KG1 (cell line): ENCODE data around the gene ZDHHC13.
"Not testable (repeated sequence)": the region's sequence is repeated elsewhere in the genome, so short reads cannot be mapped to it uniquely, and the experiment has no call there.

Experiments
- DNase-seq: peaks from one replicate; lab custom pipeline; 2025; lab: John Stamatoyannopoulos, UW

The ZDHHC13 gene

GRCh38 chr11:19099093-19099492, 17.9 kb upstream of the ZDHHC13 start:
- DNase-seq = no peak

DNA sequence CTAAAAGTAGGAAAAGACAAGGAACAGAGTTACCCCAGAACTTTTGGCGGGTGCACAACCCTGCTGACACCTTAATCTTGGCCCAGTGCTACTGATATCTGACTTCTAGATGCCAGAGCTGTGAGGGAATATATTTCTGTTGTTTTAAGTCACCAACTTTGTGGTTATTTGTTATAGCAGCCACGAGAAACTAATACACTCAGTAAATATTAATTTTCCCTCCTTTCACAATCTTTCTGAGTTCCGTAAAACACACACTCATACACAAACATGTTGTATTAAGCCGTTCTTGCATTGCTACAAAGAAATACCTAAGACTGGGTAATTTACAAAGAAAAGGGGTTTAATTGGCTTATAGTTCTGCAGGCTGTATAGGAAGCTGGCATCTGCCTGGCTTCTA, 16.1 kb upstream of the ZDHHC13 start:
- DNase-seq = no peak

DNA sequence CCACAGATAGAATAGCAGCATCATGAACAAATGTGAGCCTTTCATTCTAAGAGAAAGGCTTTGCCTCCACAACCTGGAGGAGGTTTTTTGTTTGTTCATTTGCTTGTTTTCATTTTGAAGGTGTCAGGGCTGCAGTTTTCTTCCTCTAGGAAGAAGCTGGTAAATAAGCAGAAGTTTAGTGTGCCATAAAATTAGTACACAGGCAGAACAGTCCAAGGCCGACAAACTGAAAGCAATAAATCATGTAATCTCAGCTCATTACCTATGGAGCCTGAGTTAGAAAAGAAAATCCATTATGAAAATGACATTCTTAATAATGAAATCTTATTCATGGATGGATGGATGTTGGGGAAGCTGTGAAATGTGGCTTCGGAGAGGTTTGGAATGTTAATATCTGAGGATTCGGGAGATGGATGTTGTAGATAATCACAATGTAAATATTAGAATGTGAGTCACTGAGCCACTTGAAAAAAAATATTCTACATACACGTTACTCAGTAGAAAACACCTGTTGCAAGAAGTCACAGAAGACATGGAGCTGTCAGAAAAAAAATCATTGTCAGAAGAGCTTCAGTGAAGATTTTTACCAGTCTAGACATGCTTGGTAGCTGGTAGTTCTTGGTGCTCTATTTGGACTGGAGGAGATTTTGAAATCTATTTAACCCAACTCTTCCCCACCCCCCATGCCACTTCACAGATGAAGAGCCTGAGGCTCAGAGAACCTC, 15.0 kb upstream of the ZDHHC13 start:
- no peak for DNase-seq

GRCh38 chr11:19102521-19102900, 14.5 kb upstream of the ZDHHC13 start:
- no peak for DNase-seq

DNA sequence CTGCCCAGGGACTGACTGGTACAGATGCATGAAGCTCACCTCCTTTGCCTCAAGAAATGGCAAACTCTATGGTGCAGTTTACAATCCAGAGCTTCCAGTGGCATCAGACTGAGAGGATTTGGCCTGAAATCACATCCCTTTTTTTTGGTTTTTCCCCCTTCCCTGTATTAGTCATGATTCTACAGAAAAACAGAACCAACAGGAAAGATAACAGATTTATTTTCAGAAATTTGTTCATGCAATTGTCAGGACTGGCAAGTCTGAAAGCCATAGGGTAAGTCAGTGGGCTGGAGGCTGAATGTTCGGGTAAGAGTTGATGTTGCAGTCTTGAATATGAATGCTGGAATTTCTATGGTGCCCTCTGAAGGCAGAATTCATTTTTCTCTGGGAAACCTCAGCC, 12.0 kb upstream of the ZDHHC13 start:
- no peak for DNase-seq

DNA sequence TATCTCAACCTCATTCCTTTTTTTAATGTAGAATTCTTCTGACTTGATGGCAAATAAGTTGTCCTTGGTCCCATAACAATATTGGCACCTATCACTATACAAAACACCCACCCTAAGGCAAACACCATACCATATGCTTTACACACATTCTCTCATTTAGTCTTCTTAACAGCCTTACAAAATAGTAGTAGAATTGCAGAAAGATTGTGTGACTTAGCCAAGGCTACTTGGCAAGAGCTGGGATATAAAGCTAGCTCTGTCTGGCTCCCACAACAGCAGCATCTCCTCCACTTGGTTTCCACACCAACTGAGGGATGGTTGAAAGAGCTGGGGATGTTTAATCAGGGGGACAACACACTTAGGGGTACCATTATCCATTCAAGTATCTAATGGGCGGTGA, 9.8 kb upstream of the ZDHHC13 start:
- DNase-seq = no peak

- DNase-seq = no peak
Observed at GRCh38 chr11:19110295-19110694, 6.7 kb upstream of the ZDHHC13 start.

- no peak for DNase-seq
Observed at GRCh38 chr11:19111809-19112208, 5.2 kb upstream of the ZDHHC13 start.

GRCh38 chr11:19116276-19116970, 545 bp upstream of the ZDHHC13 start:
- DNase-seq = no peak

GRCh38 chr11:19117760-19118097, 761 bp downstream of the ZDHHC13 start:
- DNase-seq = no peak

DNA sequence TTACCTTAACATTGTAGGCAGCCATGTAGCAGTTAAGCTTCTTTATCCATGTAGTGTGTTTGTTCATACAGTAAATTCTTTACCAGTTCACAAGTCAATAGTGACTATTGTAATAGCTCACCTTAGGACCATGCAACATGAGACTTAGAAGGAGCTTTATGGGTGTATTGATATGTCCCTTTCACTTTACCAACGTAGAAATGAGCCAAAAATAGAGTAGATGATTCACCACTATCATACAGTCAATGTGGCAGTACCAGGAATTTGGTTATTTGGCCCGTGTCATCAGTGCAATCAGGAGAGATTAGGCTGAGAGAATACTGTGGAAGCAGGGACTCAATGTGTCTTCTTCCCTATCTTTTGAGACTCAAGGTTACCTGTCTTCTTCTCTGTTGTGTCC, 4.7 kb downstream of the ZDHHC13 start:
- DNase-seq = no peak

DNA sequence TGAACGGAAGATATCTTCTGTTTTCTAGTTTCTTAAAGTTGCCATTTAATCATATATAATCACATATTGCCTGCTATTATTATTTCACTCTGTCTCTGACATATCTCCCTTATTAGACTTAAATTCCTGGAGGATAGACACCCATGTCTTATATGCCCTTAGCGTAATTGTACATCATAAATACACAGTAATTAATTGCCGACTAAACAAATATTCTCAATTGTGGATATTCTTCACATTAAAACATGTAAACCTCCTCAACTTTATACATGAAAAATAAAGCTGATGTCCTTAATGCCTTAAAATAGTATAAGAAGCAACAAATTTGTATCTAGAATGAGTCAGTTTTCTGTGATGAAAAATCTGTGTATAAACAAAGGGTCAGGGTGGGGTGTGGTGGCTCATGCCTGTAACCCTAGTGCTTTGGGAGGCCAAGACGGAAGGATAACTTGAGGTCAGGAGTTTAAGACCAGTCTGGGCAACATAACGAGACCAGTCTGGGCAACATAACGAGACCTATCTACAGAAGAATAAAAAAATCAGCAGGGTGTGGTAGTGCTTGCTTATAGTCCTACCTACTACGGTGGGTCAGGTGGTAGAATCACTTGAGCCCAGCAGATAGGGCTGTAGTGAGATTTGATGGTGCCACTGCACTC, 6.1 kb downstream of the ZDHHC13 start:
- no peak for DNase-seq

GRCh38 chr11:19126562-19127325, 9.8 kb downstream of the ZDHHC13 start:
- not testable (repeated sequence) for DNase-seq

DNA sequence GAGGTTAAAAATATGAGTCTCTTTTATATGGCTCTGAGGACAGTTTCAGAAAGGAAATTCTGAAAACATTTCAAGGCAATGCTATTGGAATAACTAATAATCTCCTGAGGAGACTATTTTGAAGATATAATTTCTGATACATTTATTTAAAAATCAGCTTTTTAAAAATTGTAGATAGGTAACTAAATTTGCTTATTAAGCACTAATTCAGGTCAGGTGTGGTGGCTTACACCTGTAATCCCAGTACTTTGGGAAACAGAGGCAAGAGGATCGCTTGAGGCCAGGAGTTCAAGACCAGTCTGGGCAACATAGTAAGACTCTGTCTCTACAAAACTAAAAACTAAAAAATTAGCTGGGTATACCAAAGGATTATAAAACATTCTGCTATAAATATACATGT, 17.0 kb downstream of the ZDHHC13 start:
- no peak for DNase-seq

GRCh38 chr11:19136884-19137283, 19.9 kb downstream of the ZDHHC13 start:
- not testable (repeated sequence) for DNase-seq

- DNase-seq = no peak
Observed at GRCh38 chr11:19145319-19145718, 28.4 kb downstream of the ZDHHC13 start.

DNA sequence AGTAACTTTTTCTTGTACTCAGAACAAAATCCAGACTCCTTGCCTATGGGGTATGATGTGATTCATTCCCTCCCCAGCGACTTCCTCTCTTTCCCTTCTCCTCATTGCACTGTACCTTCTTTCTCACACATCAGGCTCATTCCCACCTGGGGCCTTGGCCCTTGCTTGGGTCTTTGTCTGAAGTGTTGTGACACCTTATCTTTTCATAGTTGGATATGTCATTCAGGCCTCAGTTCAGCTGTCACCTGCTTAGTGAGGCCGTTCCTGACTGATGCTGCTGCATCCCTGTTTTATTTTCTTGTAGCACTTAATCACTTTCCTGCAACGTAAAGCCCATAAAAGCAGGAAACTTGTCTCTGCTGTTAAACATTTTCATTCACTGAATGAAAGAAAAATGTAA, 39.9 kb downstream of the ZDHHC13 start:
- no peak for DNase-seq

DNA sequence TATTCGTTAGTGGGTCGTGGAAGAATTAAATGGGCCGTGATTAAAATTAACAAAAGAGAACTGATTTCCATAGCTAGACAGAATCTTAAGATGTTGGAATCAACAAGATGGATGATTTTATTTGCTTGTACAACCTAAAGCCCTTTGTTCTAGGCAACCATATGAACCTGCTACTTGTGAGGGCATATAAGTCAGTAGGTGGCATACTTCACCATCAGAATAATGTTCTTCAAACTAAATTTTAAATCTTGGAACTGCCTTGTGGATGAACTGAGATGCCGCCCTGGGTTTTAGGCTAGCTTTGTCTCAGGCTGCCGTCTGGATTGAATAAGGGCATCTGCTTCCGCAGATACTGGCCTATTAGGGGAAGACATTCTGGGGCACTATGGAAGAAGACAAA, 43.9 kb downstream of the ZDHHC13 start:
- no peak for DNase-seq

DNA sequence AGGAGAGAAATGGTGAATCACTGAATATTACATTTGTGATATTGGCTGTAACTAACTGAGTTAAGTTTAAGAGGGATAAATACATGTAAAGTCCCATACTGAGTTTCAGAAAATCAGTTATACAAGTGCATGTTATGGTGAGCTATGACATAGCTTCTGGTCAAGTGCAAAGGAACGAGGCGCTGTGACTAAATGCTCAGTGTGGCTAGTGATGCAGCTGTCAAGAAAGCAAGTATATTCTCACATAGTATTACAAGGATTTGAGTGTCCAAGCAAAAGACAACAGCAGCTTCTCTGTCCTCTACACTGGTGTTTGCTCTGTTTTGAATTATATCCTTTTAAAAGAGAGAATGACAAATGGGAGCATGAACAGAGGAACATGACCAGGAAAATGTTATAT, 44.7 kb downstream of the ZDHHC13 start:
- no peak for DNase-seq

DNA sequence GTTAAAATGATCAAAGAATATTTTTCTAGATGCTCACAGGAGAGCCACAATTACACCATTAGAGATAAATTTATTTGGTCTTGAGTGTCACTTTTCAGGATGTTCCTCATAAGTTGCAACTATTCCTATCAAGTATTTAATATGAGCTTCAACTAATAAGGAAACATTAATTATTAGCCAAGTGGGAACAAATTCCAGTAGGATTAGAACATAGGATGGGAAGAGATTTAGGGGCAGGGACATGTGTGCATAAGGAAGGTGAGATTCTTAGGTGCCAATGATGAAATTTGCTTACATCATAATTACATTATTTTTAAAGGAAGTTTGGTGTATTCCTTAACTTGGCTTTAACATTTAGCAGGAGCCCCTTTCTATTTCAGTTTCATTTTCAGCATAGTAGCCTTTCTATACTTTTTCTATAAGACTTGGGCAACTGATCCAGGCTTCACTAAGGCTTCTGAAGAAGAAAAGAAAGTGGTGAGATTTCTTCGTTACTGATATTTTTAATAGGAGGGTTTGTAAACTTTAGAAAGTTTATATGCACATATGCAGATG, 46.1 kb downstream of the ZDHHC13 start:
- DNase-seq = no peak

- no peak for DNase-seq
Observed at GRCh38 chr11:19163617-19164016, 46.6 kb downstream of the ZDHHC13 start.

- DNase-seq = no peak
Observed at GRCh38 chr11:19164230-19164855, 47.4 kb downstream of the ZDHHC13 start.
